Endodermal cell (in vitro differentiated cells): Measurements from ENCODE around the gene REC8. TPM values are rescaled to one million over a fixed set of nuclear protein-coding genes. Genes with fewer than 3 reads are reported as not detected.

Experiments used
- DNase-seq: peaks from one replicate; pipeline ENCODE4 v3.0.0-alpha.2; 2017
- H3K27ac ChIP-seq: 2 replicates; pipeline ENCODE4 v1.5.1; 2013; ENCODE audit warnings: mild to moderate bottlenecking, low read depth, low read length, moderate library complexity
- H3K27me3 ChIP-seq: 2 replicates; pipeline ENCODE4 v1.6.1; 2013; ENCODE audit warnings: mild to moderate bottlenecking, low read length, moderate library complexity; ENCODE audit not compliant: insufficient read depth, control insufficient read depth, poor library complexity, severe bottlenecking
- H3K36me3 ChIP-seq: 2 replicates; pipeline ENCODE4 v1.7.0; 2013; ENCODE audit warnings: mild to moderate bottlenecking, low read length, moderate library complexity; ENCODE audit not compliant: control insufficient read depth, insufficient read depth
- H3K4me1 ChIP-seq: one replicate; pipeline ENCODE4 v1.7.0; 2013; ENCODE audit warnings: low read length; ENCODE audit not compliant: control insufficient read depth, insufficient read depth
- H3K4me3 ChIP-seq: 2 replicates; pipeline ENCODE4 v1.5.1; 2013; ENCODE audit warnings: mild to moderate bottlenecking, low read length, moderate library complexity
- H3K9ac ChIP-seq: 2 replicates; pipeline ENCODE4 v1.6.1; 2013; ENCODE audit warnings: mild to moderate bottlenecking, low read length, moderate library complexity; ENCODE audit not compliant: poor library complexity, severe bottlenecking; ENCODE audit errors: extremely low read depth
- H3K9me3 ChIP-seq: 2 replicates; pipeline ENCODE4 v1.6.1; 2013; ENCODE audit warnings: mild to moderate bottlenecking, low read length, moderate library complexity; ENCODE audit not compliant: control insufficient read depth
- H3K27ac Mint-ChIP-seq: 2 replicates; pipeline ENCODE4 v1.8.0; 2020; ENCODE audit warnings: mixed read lengths
- H3K27me3 Mint-ChIP-seq: 2 replicates; pipeline ENCODE4 v1.8.0; 2021; ENCODE audit warnings: mild to moderate bottlenecking, mixed read lengths; ENCODE audit not compliant: insufficient read depth
- H3K36me3 Mint-ChIP-seq: 2 replicates; pipeline ENCODE4 v1.8.0; 2020; ENCODE audit warnings: low read depth, mixed read lengths
- H3K4me1 Mint-ChIP-seq: 2 replicates; pipeline ENCODE4 v1.8.0; 2020; ENCODE audit warnings: mixed read lengths
- H3K4me3 Mint-ChIP-seq: 2 replicates; pipeline ENCODE4 v1.8.0; 2020; ENCODE audit warnings: mild to moderate bottlenecking, moderate library complexity, mixed read lengths
- H3K9me3 Mint-ChIP-seq: 2 replicates; pipeline ENCODE4 v1.8.0; 2020; ENCODE audit warnings: mild to moderate bottlenecking, mixed read lengths
- CTCF ChIP-seq: fragments of 200-600 bp; sonication (generic); conservative IDR thresholded peaks from 2 replicates; pipeline ENCODE4 v1.5.0; 2021; ENCODE audit warnings: antibody characterized with exemption, mild to moderate bottlenecking
- WGBS, 2 experiments: methylation state at CpG; one replicate each; pipeline versions ENCODE4 v1.1.5 to v1.1.7; 2013; ENCODE audit warnings: missing lambda C conversion rate in 2 of 2, mixed read lengths in 1 of 2; ENCODE audit not compliant: insufficient coverage in 1 of 2, insufficient read length in 1 of 2; 5-methylcytosine and 5-hydroxymethylcytosine counted together
- total RNA-seq, 2 donors: library from RNA; stranded (reverse); fragmentation: NEBNext Ultra II Directional in 1 of 2; extraction: Animal tissue kit (Norgen Biotek cat#: 25700) in 1 of 2; gene quantifications; 2 replicates in 1 of 2; 3 replicates in 1 of 2; pipeline ENCODE4 v1.2.1, GENCODE V29; 2021

Gene REC8
- total RNA-seq, 2 donors from 2014 or later: 60.3 to 98.3 TPM

GRCh38 chr14:24178399-24179178 is 6.7 kb downstream of the REC8 start:
- no peak overlapping the region for H3K27ac Mint-ChIP-seq
- no peaks in the 10 kb centered on the region for H3K27me3 ChIP-seq
- H3K36me3 Mint-ChIP-seq: peaks cover 59% of the 10 kb centered on the region

GRCh38 chr14:24179294-24179960 is 7.5 kb downstream of the REC8 start:
- H3K9me3 ChIP-seq: no peaks in the 10 kb centered on the region
- H3K9ac ChIP-seq: no peak overlapping the region
- DNase-seq: no peak
- Mint-ChIP-seq H3K27ac (no peak overlapping the region), H3K4me1 (no peaks in the 10 kb centered on the region), H3K36me3 (peaks cover 61% of the 10 kb centered on the region), H3K9me3 (no peaks in the 10 kb centered on the region), H3K27me3 (no peaks in the 10 kb centered on the region), H3K4me3 (no peak overlapping the region)
- 89 to 98% methylated on average over 10 to 14 of the region's 14 CpGs for WGBS, 2 experiments
- peaks cover 51% of the 10 kb centered on the region for H3K36me3 ChIP-seq
- H3K27ac ChIP-seq: no peak overlapping the region
- no peaks in the 10 kb centered on the region for H3K27me3 ChIP-seq
- no peak overlapping the region for H3K4me3 ChIP-seq
- no peak for TF ChIP-seq CTCF
- no peaks in the 10 kb centered on the region for H3K4me1 ChIP-seq

More at GRCh38 chr14:24178399-24179178, 6.7 kb downstream of the REC8 start:
- DNase-seq: no peak
- TF ChIP-seq CTCF: no peak
- Histone ChIP-seq H3K27ac (no peak overlapping the region), H3K9me3 (no peaks in the 10 kb centered on the region), H3K4me1 (no peaks in the 10 kb centered on the region), H3K4me3 (no peak overlapping the region), H3K36me3 (peaks cover 44% of the 10 kb centered on the region), H3K9ac (no peak overlapping the region)
- WGBS, 2 experiments: 92 to 94% methylated on average over 4 to 12 of the region's 12 CpGs
- no peaks in the 10 kb centered on the region for H3K9me3 Mint-ChIP-seq
- no peaks in the 10 kb centered on the region for H3K27me3 Mint-ChIP-seq
- no peaks in the 10 kb centered on the region for H3K4me1 Mint-ChIP-seq
- no peak overlapping the region for H3K4me3 Mint-ChIP-seq

- Mint-ChIP-seq H3K27me3 (no peaks in the 10 kb centered on the region), H3K36me3 (peaks cover 62% of the 10 kb centered on the region), H3K4me1 (no peaks in the 10 kb centered on the region), H3K4me3 (no peak overlapping the region), H3K27ac (no peak overlapping the region), H3K9me3 (no peaks in the 10 kb centered on the region)
- Histone ChIP-seq H3K27ac (no peak overlapping the region), H3K4me1 (no peaks in the 10 kb centered on the region), H3K9me3 (no peaks in the 10 kb centered on the region), H3K27me3 (no peaks in the 10 kb centered on the region), H3K36me3 (peaks cover 57% of the 10 kb centered on the region), H3K9ac (no peak overlapping the region), H3K4me3 (no peak overlapping the region)
- no peak for DNase-seq
- WGBS, 2 experiments: 93 to 94% methylated on average over 5 to 17 of the region's 18 CpGs
- no peak for TF ChIP-seq CTCF
Measured at GRCh38 chr14:24179961-24180796, 8.3 kb downstream of the REC8 start.
